Suprapubic skin (tissue), 4 donors: ENCODE measurements around the gene ALOX5AP. TPM values are rescaled to one million over a fixed set of nuclear protein-coding genes. Genes with fewer than 3 reads are reported as not detected.
"Not testable (repeated sequence)": the region's sequence is repeated elsewhere in the genome, so short reads cannot be mapped to it uniquely, and the experiment has no call there.

Experiments
- DNase-seq, 2 donors: peaks; one replicate each; pipeline ENCODE4 v3.0.0-alpha.2; 2019; ENCODE audit warnings: low spot score in 2 of 2
- H3K27ac ChIP-seq: fragments of 200-600 bp; sonication (generic); one replicate; pipeline ENCODE4 v1.5.1; 2019
- H3K27me3 ChIP-seq: fragments of 200-600 bp; sonication (generic); one replicate; pipeline ENCODE4 v1.5.1; 2019
- H3K36me3 ChIP-seq: fragments of 200-600 bp; sonication (generic); one replicate; pipeline ENCODE4 v1.5.1; 2019
- H3K4me1 ChIP-seq: fragments of 200-600 bp; sonication (generic); one replicate; pipeline ENCODE4 v1.5.1; 2019
- H3K4me3 ChIP-seq: fragments of 200-600 bp; sonication (generic); one replicate; pipeline ENCODE4 v1.5.1; 2019; ENCODE audit warnings: mild to moderate bottlenecking
- H3K9me3 ChIP-seq: fragments of 200-600 bp; sonication (generic); one replicate; pipeline ENCODE4 v1.5.1; 2019
- CTCF ChIP-seq, 2 donors: fragments of 200-600 bp in 1 of 2; fragments of 450-650 bp in 1 of 2; sonication (generic) in 1 of 2; IDR thresholded peaks; one replicate each; pipeline ENCODE4 v1.5.1; 2016 to 2019; ENCODE audit warnings: antibody characterized with exemption in 2 of 2, mild to moderate bottlenecking in 1 of 2, moderate library complexity in 1 of 2
- EP300 ChIP-seq: sonication (generic); formaldehyde crosslinking; IDR thresholded peaks from one replicate; pipeline ENCODE4 v1.6.1; 2017; ENCODE audit warnings: antibody characterized with exemption
- POLR2A ChIP-seq, 2 donors: fragments of 450-650 bp; IDR thresholded peaks; one replicate each; pipeline ENCODE4 v1.6.1; 2017; ENCODE audit warnings: antibody characterized with exemption in 2 of 2, mild to moderate bottlenecking in 2 of 2, moderate library complexity in 2 of 2
- POLR2AphosphoS5 ChIP-seq, 3 donors: sonication (generic); formaldehyde crosslinking; IDR thresholded peaks; one replicate each; pipeline ENCODE4 v1.6.1; 2017; ENCODE audit warnings: antibody characterized with exemption in 3 of 3
- WGBS: methylation state at CpG from one replicate; pipeline ENCODE4 v1.1.5; 2018; 5-methylcytosine and 5-hydroxymethylcytosine counted together
- total RNA-seq, 4 donors: library from RNA; depleted of rRNA; stranded (reverse); fragments of >200 nt; gene quantifications; one replicate each; pipeline ENCODE4 v1.1.0, GENCODE V29; 2016

The ALOX5AP gene
- total RNA-seq, 4 donors from 2014 or later: 5.1 to 13.2 (median 6.7) TPM

- H3K4me1 ChIP-seq: peaks cover 33% of the 10 kb centered on the region
- no peaks in the 10 kb centered on the region for H3K36me3 ChIP-seq
- DNase-seq: no peak
- H3K27me3 ChIP-seq: no peaks in the 10 kb centered on the region
- TF ChIP-seq POLR2AphosphoS5 (IDR thresholded peaks at IDR 0.05) (no peak), EP300 (no peak), POLR2A (IDR thresholded peaks at IDR 0.05) (no peak)
- no peaks in the 10 kb centered on the region for H3K9me3 ChIP-seq
- no peak overlapping the region for H3K4me3 ChIP-seq
- 80% methylated on average over 6 of the region's 6 CpGs for WGBS
- H3K27ac ChIP-seq: no peak overlapping the region
These were observed 7.6 kb downstream of the ALOX5AP start for GRCh38 chr13:30742901-30743300.

- H3K36me3 ChIP-seq: no peaks in the 10 kb centered on the region
- H3K27ac ChIP-seq: peak overlapping the region; percentile 54
- H3K27me3 ChIP-seq: no peaks in the 10 kb centered on the region
- TF ChIP-seq CTCF (IDR thresholded peaks at IDR 0.05): no peak
- peak in 2 of 3 donors; percentile 17 to 34 for TF ChIP-seq POLR2AphosphoS5 (IDR thresholded peaks at IDR 0.05)
- peaks cover 33% of the 10 kb centered on the region for H3K4me1 ChIP-seq
- 35% methylated on average over 4 of the region's 4 CpGs for WGBS
- H3K4me3 ChIP-seq: no peak overlapping the region
- no peak for DNase-seq
- no peaks in the 10 kb centered on the region for H3K9me3 ChIP-seq
These were observed 8.1 kb downstream of the ALOX5AP start for GRCh38 chr13:30743319-30744055.

GRCh38 chr13:30744056-30744680, 8.8 kb downstream of the ALOX5AP start:
- DNase-seq: no peak
- Histone ChIP-seq H3K4me3 (no peak overlapping the region), H3K36me3 (no peaks in the 10 kb centered on the region), H3K4me1 (peaks cover 33% of the 10 kb centered on the region), H3K9me3 (no peaks in the 10 kb centered on the region), H3K27ac (peak overlapping the region; percentile 54), H3K27me3 (no peaks in the 10 kb centered on the region)
- WGBS: 63% methylated on average over 7 of the region's 7 CpGs
- TF ChIP-seq POLR2A (IDR thresholded peaks at IDR 0.05) (no peak), CTCF (IDR thresholded peaks at IDR 0.05) (no peak), POLR2AphosphoS5 (IDR thresholded peaks at IDR 0.05) (no peak), EP300 (no peak)

- DNase-seq: no peak
- no peaks in the 10 kb centered on the region for H3K36me3 ChIP-seq
- no peak overlapping the region for H3K4me3 ChIP-seq
- TF ChIP-seq POLR2AphosphoS5 (IDR thresholded peaks at IDR 0.05) (no peak), EP300 (no peak), CTCF (IDR thresholded peaks at IDR 0.05) (no peak), POLR2A (IDR thresholded peaks at IDR 0.05) (no peak)
- H3K4me1 ChIP-seq: peaks cover 33% of the 10 kb centered on the region
- H3K9me3 ChIP-seq: no peaks in the 10 kb centered on the region
- WGBS: 90% methylated on average over 4 of the region's 4 CpGs
- no peak overlapping the region for H3K27ac ChIP-seq
- no peaks in the 10 kb centered on the region for H3K27me3 ChIP-seq
These were observed 9.3 kb downstream of the ALOX5AP start for GRCh38 chr13:30744681-30745077.

- Histone ChIP-seq H3K4me1 (peaks cover 28% of the 10 kb centered on the region), H3K27ac (no peak overlapping the region), H3K4me3 (no peak overlapping the region), H3K9me3 (no peaks in the 10 kb centered on the region), H3K27me3 (no peaks in the 10 kb centered on the region), H3K36me3 (no peaks in the 10 kb centered on the region)
- no peak for DNase-seq
- WGBS: 58% methylated on average over 9 of the region's 9 CpGs
- TF ChIP-seq EP300 (no peak), POLR2A (IDR thresholded peaks at IDR 0.05) (no peak)
These were observed 10.8 kb downstream of the ALOX5AP start for GRCh38 chr13:30745906-30746686.

GRCh38 chr13:30746791-30747190, 11.4 kb downstream of the ALOX5AP start:
- no peaks in the 10 kb centered on the region for H3K9me3 ChIP-seq
- H3K4me1 ChIP-seq: peaks cover 28% of the 10 kb centered on the region
- no peaks in the 10 kb centered on the region for H3K27me3 ChIP-seq
- no peak for DNase-seq
- no peak overlapping the region for H3K27ac ChIP-seq
- no peaks in the 10 kb centered on the region for H3K36me3 ChIP-seq
- 74% methylated on average over 2 of the region's 2 CpGs for WGBS
- TF ChIP-seq POLR2A (IDR thresholded peaks at IDR 0.05): no peak
- TF ChIP-seq POLR2AphosphoS5 (IDR thresholded peaks at IDR 0.05): no peak
- TF ChIP-seq EP300: no peak
- no peak for TF ChIP-seq CTCF (IDR thresholded peaks at IDR 0.05)
- H3K4me3 ChIP-seq: no peak overlapping the region

- not testable (repeated sequence) for H3K36me3 ChIP-seq, H3K27ac ChIP-seq, DNase-seq, H3K4me3 ChIP-seq, H3K27me3 ChIP-seq, H3K9me3 ChIP-seq
- H3K4me1 ChIP-seq: peaks cover 27% of the 10 kb centered on the region
- 92% methylated on average over 6 of the region's 6 CpGs for WGBS
These were observed 12.5 kb downstream of the ALOX5AP start for GRCh38 chr13:30747845-30748244.
